ENCODE data around the gene TPT1. TPM values are rescaled to one million over a fixed set of nuclear protein-coding genes. Genes with fewer than 3 reads are reported as not detected.
"Not testable (repeated sequence)": the region's sequence is repeated elsewhere in the genome, so short reads cannot be mapped to it uniquely, and the experiment has no call there.

The TPT1 gene
- total RNA-seq (2014; rRNA removed; shearing (Covaris generic); ENCODE audit: low replicate concordance): 671 and 779 TPM in 2 replicates

GRCh38 chr13:45341034-45341798 is at the start of gene TPT1:
TSS of gene TPT1 (minus strand) at chr13:45341183. CDS start at chr13:45341069, 114 bp downstream.
- peak; percentile 92 for DNase-seq (ENCODE audit: low read depth)
- in situ Hi-C loops (cut with HindIII; ENCODE audit: low pct_unique_long_range_greater_than_20kb, low sequenced_read_pairs): no loop called here

- in situ Hi-C loops (cut with HindIII; ENCODE audit: low pct_unique_long_range_greater_than_20kb, low sequenced_read_pairs); DNase-seq (ENCODE audit: low read depth): not testable (repeated sequence)
Observed at GRCh38 chr13:45390348-45390747, 49.4 kb upstream of the TPT1 start.

- in situ Hi-C loops (cut with HindIII; ENCODE audit: low pct_unique_long_range_greater_than_20kb, low sequenced_read_pairs): no loop called here
- DNase-seq (ENCODE audit: low read depth): no peak
Observed at GRCh38 chr13:45388664-45389063, 47.7 kb upstream of the TPT1 start.

- in situ Hi-C loops (cut with HindIII; ENCODE audit: low pct_unique_long_range_greater_than_20kb, low sequenced_read_pairs); DNase-seq (ENCODE audit: low read depth): not testable (repeated sequence)
Observed at GRCh38 chr13:45386892-45387575, 46.1 kb upstream of the TPT1 start.

- DNase-seq (ENCODE audit: low read depth): no peak
- in situ Hi-C loops (cut with HindIII; ENCODE audit: low pct_unique_long_range_greater_than_20kb, low sequenced_read_pairs): no loop called here
Observed at GRCh38 chr13:45385907-45386553, 45.0 kb upstream of the TPT1 start.

GRCh38 chr13:45385320-45385719 is 44.3 kb upstream of the TPT1 start:
- in situ Hi-C loops (cut with HindIII; ENCODE audit: low pct_unique_long_range_greater_than_20kb, low sequenced_read_pairs): no loop called here
- no peak for DNase-seq (ENCODE audit: low read depth)

GRCh38 chr13:45384474-45385174 is 43.6 kb upstream of the TPT1 start:
- in situ Hi-C loops (cut with HindIII; ENCODE audit: low pct_unique_long_range_greater_than_20kb, low sequenced_read_pairs): no loop called here
- no peak for DNase-seq (ENCODE audit: low read depth)

- DNase-seq (ENCODE audit: low read depth); in situ Hi-C loops (cut with HindIII; ENCODE audit: low pct_unique_long_range_greater_than_20kb, low sequenced_read_pairs): not testable (repeated sequence)
Observed at GRCh38 chr13:45382739-45383138, 41.8 kb upstream of the TPT1 start.

- no peak for DNase-seq (ENCODE audit: low read depth)
- in situ Hi-C loops (cut with HindIII; ENCODE audit: low pct_unique_long_range_greater_than_20kb, low sequenced_read_pairs): no loop called here
Observed at GRCh38 chr13:45381196-45381595, 40.2 kb upstream of the TPT1 start.

- in situ Hi-C loops (cut with HindIII; ENCODE audit: low pct_unique_long_range_greater_than_20kb, low sequenced_read_pairs); DNase-seq (ENCODE audit: low read depth): not testable (repeated sequence)
Observed at GRCh38 chr13:45380708-45381107, 39.7 kb upstream of the TPT1 start.

- in situ Hi-C loops (cut with HindIII; ENCODE audit: low pct_unique_long_range_greater_than_20kb, low sequenced_read_pairs); DNase-seq (ENCODE audit: low read depth): not testable (repeated sequence)
Observed at GRCh38 chr13:45379516-45379915, 38.5 kb upstream of the TPT1 start.

- not testable (repeated sequence) for DNase-seq (ENCODE audit: low read depth)
Observed at GRCh38 chr13:45378786-45379185, 37.8 kb upstream of the TPT1 start.

GRCh38 chr13:45377314-45377713 is 36.3 kb upstream of the TPT1 start:
- DNase-seq (ENCODE audit: low read depth); in situ Hi-C loops (cut with HindIII; ENCODE audit: low pct_unique_long_range_greater_than_20kb, low sequenced_read_pairs): not testable (repeated sequence)

More at GRCh38 chr13:45378786-45379185, 37.8 kb upstream of the TPT1 start:
- in situ Hi-C loops (cut with HindIII; ENCODE audit: low pct_unique_long_range_greater_than_20kb, low sequenced_read_pairs): not testable (repeated sequence)

- in situ Hi-C loops (cut with HindIII; ENCODE audit: low pct_unique_long_range_greater_than_20kb, low sequenced_read_pairs): not testable (repeated sequence)
Observed at GRCh38 chr13:45376651-45377050, 35.7 kb upstream of the TPT1 start.

GRCh38 chr13:45374917-45375316 is 33.9 kb upstream of the TPT1 start:
- DNase-seq (ENCODE audit: low read depth): no peak
- in situ Hi-C loops (cut with HindIII; ENCODE audit: low pct_unique_long_range_greater_than_20kb, low sequenced_read_pairs): no loop called here

More at GRCh38 chr13:45376651-45377050, 35.7 kb upstream of the TPT1 start:
- DNase-seq (ENCODE audit: low read depth): not testable (repeated sequence)

- DNase-seq (ENCODE audit: low read depth): no peak
- in situ Hi-C loops (cut with HindIII; ENCODE audit: low pct_unique_long_range_greater_than_20kb, low sequenced_read_pairs): no loop called here
Observed at GRCh38 chr13:45373162-45373547, 32.2 kb upstream of the TPT1 start.

- no peak for DNase-seq (ENCODE audit: low read depth)
- in situ Hi-C loops (cut with HindIII; ENCODE audit: low pct_unique_long_range_greater_than_20kb, low sequenced_read_pairs): no loop called here
Observed at GRCh38 chr13:45372189-45373161, 31.5 kb upstream of the TPT1 start.
